GM12873 (cell line): ENCODE measurements around the gene TOR4A.

Experiments used
- CTCF ChIP-seq: IDR thresholded peaks from 2 replicates; pipeline ENCODE4 v1.5.1; 2012; ENCODE audit warnings: low read depth, mild to moderate bottlenecking, moderate library complexity, low read length, control low read depth; ENCODE audit not compliant: insufficient read depth; ENCODE audit errors: missing control alignments

The TOR4A gene

GRCh38 chr9:137277329-137278041, at the start of gene TOR4A:
TOR4A (plus strand) TSS chr9:137277726; CDS start chr9:137278690, 964 bp downstream.
- TF ChIP-seq CTCF: peak; percentile 33

- TF ChIP-seq CTCF: no peak
Observed at GRCh38 chr9:137227853-137228505, 49.5 kb upstream of the TOR4A start.

- TF ChIP-seq CTCF: no peak
Observed at GRCh38 chr9:137228506-137228967, 49.0 kb upstream of the TOR4A start.

- no peak for TF ChIP-seq CTCF
Observed at GRCh38 chr9:137228968-137229896, 48.3 kb upstream of the TOR4A start.

- no peak for TF ChIP-seq CTCF
Observed at GRCh38 chr9:137229903-137230704, 47.4 kb upstream of the TOR4A start.

- TF ChIP-seq CTCF: no peak
Observed at GRCh38 chr9:137230705-137231371, 46.7 kb upstream of the TOR4A start, which contains the start of gene SLC34A3. SLC34A3 (plus strand) TSS chr9:137230901; CDS start chr9:137231703, 802 bp downstream.
